Large intestine (tissue), 3 donors: ENCODE data around the gene INTS1. TPM values are rescaled to one million over a fixed set of nuclear protein-coding genes. Genes with fewer than 3 reads are reported as not detected.

Experiments used
- DNase-seq, 2 donors: peaks; one replicate each; pipeline versions ENCODE4 v3.0.0 to v3.0.0-alpha.2; 2013
- H3K27ac ChIP-seq: one replicate; pipeline ENCODE4 v1.5.1; 2013; ENCODE audit warnings: low read length
- H3K27me3 ChIP-seq: 2 replicates; pipeline ENCODE4 v1.6.1; 2013; ENCODE audit warnings: low read length; ENCODE audit not compliant: control insufficient read depth, insufficient read depth
- H3K36me3 ChIP-seq: 2 replicates; pipeline ENCODE4 v1.6.1; 2013; ENCODE audit warnings: low read length; ENCODE audit not compliant: control insufficient read depth, insufficient read depth
- H3K4me1 ChIP-seq: one replicate; pipeline ENCODE4 v1.6.1; 2013; ENCODE audit warnings: low read length; ENCODE audit not compliant: control insufficient read depth, insufficient read depth
- H3K4me3 ChIP-seq: one replicate; pipeline ENCODE4 v1.5.1; 2013; ENCODE audit warnings: low read length
- H3K9me3 ChIP-seq: one replicate; pipeline ENCODE4 v1.6.1; 2013; ENCODE audit warnings: mild to moderate bottlenecking, low read depth, low read length, moderate library complexity; ENCODE audit not compliant: control insufficient read depth
- WGBS: methylation state at CpG from one replicate; pipeline ENCODE4 v1.1.5; 2013; ENCODE audit warnings: low lambda C conversion rate; ENCODE audit not compliant: insufficient coverage; 5-methylcytosine and 5-hydroxymethylcytosine counted together
- polyA plus RNA-seq: library from polyadenylated mRNA; unstranded; fragments of 120-200 nt; gene quantifications from one replicate; pipeline ENCODE4 v1.2.1, GENCODE V29; 2013

The INTS1 gene
- polyA plus RNA-seq, 1 donor, result 50.0 TPM

DNA sequence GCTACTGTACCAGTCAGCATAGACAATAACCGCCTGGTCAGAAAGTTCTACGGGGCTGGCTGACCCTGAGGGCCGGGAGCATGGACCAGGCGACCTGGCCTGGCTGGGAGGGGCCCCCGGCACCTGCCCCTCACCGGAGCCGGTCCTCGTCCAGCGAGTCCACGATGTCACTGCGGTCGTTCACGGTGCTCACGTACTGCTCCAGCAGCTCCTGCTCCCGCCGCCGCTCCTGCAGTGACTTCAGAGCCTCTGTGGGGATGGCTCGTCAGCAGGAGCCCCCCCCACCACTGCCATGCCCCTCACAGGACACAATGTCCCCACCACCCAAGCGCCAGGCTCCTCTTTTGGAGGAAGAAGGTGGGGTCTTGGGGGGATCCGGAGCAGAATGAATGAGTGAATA is 67.6 kb downstream of the INTS1 start:
- H3K27me3 ChIP-seq, result no peaks in the 10 kb centered on the region
- peaks cover 5% of the 10 kb centered on the region for H3K9me3 ChIP-seq
- H3K4me1 ChIP-seq, result peaks cover 3% of the 10 kb centered on the region
- no peak overlapping the region for H3K27ac ChIP-seq
- no peak overlapping the region for H3K4me3 ChIP-seq
- H3K36me3 ChIP-seq, result peaks cover 55% of the 10 kb centered on the region
- no CpG with 5 or more reads among the region's 20 CpGs for WGBS
- DNase-seq, result no peak

DNA sequence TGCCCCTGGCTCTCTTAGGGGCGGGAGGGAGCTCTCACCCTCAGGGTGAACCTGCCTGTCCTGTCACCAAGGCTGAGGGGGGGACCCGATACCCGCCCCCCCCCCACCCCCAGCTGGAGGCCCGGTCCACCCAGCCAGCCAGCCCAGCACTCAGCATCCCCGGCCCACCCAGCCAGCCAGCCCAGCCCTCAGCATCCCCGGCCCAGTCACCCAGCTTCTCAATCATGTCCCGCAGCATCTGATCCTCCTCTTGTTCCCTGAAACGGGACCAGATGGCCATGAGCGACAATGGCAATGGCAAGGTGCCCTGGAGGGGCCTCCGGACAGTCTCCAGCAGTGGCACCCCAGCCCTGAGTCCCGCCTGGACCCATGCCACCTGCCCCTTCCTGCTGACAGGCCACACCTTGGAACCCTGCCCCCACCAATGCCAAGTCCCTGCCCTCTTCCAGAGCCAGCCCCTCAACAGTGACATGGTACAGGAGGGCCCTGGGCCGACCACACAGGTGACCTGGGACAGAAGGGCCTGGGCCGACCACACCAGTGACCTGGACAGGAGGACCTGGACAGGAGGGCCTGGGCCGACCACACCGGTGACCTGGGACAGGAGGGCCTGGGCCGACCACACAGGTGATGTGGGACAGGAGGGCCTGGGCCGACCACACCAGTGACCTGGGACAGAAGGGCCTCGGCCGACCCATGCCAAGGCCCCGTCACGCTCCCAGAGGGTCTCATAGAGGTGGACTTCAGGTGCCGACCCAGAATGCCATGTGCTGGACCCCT is 69.1 kb downstream of the INTS1 start:
- DNase-seq, result no peak
- Histone ChIP-seq H3K27ac (no peak overlapping the region), H3K4me3 (no peak overlapping the region), H3K4me1 (peaks cover 3% of the 10 kb centered on the region), H3K9me3 (peaks cover 5% of the 10 kb centered on the region), H3K36me3 (peaks cover 40% of the 10 kb centered on the region), H3K27me3 (peaks cover under 1% of the 10 kb centered on the region)
- WGBS, result no CpG with 5 or more reads among the region's 22 CpGs

DNA sequence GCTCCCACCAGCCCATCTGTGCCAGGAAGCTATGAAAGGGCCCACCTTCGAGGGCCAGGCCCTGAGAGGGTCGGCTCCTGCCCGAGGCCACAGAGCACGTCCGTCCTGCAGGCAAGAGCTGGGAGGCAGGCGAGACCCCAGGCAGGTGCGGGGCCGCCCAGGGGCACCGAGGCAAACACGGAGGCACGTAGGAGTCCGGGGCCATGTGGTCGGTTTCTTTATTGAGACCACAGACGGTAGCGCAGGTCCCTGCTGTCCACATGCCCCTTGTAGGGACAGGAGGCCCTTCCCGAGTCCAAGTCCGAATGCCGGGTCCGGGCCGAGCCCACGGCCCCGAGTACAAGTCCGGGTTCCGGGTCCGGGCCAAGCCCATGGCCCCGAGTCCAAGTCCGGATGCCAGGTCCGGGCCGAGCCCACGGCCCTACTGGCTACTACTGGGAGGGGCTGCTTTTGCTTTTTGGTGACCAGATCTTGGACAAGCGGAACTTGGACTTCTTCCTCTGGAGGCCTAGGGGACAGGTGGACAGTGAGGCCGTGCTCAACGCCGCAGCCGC is 69.9 kb downstream of the INTS1 start:
- H3K27ac ChIP-seq, result no peak overlapping the region
- no CpG with 5 or more reads among the region's 35 CpGs for WGBS
- no peaks in the 10 kb centered on the region for H3K9me3 ChIP-seq
- no peak for DNase-seq
- H3K27me3 ChIP-seq, result peaks cover 9% of the 10 kb centered on the region
- H3K4me3 ChIP-seq, result no peak overlapping the region
- H3K4me1 ChIP-seq, result peaks cover 3% of the 10 kb centered on the region
- H3K36me3 ChIP-seq, result peaks cover 32% of the 10 kb centered on the region

DNA sequence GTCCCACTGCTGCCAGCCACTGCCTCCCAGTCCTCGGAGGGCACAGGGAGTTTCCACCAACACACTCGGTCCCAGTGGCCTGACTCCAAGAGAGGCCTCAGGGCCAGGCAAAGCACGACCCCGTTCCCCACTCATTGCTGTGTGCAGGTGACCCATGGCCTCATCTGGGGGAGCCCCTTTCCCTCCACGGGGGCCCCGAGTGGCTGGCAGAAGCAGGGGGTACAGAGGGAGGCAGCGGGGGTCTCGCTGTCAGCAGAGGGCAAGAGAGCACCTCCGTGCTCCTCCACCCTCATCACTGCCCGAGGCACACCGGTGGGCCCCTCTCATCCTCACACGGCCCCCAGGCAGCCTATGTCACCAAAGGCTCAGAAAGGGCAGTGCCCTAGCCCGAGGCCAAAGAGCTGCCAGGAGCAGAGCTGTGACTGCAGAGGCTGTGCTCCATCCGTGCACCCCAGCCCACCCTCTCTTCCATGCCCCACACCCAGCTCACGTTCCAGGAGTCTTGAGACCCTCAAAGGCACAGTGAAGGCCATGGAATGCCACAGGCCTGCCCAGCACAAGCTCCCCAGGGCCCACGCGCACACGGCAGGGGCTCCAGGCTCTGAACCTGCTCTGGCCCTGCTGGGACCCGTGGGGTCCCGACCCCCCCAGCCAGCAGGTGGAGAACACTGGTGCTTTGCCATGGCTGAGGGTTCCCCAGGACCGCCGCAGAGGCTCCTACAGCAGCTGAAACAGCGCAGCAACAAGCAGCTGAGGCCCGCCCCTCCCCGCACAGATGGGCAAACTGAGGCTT is 70.9 kb downstream of the INTS1 start:
- WGBS, result no CpG with 5 or more reads among the region's 25 CpGs
- no peaks in the 10 kb centered on the region for H3K9me3 ChIP-seq
- H3K4me3 ChIP-seq, result no peak overlapping the region
- H3K4me1 ChIP-seq, result peaks cover 3% of the 10 kb centered on the region
- H3K27me3 ChIP-seq, result peaks cover 18% of the 10 kb centered on the region
- no peak for DNase-seq
- H3K36me3 ChIP-seq, result peaks cover 23% of the 10 kb centered on the region
- H3K27ac ChIP-seq, result no peak overlapping the region

DNA sequence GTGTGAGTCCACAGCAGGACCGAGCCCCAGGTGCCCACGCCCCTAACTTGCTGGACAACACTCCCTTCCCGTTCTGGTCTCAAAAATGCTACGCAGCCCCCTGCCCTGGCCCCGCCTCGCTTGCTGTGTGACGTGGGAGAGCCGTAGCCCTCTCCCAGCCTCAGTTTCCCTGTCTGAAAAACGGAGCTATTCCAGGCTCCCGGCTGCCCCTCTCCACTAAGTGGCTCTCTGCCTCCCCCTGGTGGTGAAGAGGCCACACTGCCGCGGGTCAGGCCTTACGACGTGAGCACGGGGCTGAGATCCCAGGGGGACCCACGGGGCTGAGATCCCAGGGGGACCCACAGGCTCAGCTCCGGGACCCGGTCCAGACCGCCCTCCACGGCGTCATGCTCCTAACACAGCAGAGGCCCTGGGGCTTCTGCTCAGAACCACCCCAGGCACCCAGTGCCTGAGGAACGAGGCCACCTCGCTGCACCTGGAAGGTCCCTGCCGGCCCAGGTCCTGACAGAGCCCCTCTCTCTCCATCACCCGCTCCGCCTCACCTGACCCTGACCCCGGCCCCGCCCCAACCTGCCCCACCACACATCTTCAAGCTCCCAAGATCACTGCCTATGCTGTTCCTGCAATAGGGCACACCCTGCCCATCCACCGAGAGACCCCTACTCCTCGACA is 71.6 kb downstream of the INTS1 start:
- H3K27me3 ChIP-seq, result peaks cover 18% of the 10 kb centered on the region
- H3K4me3 ChIP-seq, result no peak overlapping the region
- no peak overlapping the region for H3K27ac ChIP-seq
- peaks cover 3% of the 10 kb centered on the region for H3K4me1 ChIP-seq
- H3K36me3 ChIP-seq, result peaks cover 16% of the 10 kb centered on the region
- H3K9me3 ChIP-seq, result no peaks in the 10 kb centered on the region
- peak; percentile 38 to 43 for DNase-seq
- WGBS, result no CpG with 5 or more reads among the region's 30 CpGs

DNA sequence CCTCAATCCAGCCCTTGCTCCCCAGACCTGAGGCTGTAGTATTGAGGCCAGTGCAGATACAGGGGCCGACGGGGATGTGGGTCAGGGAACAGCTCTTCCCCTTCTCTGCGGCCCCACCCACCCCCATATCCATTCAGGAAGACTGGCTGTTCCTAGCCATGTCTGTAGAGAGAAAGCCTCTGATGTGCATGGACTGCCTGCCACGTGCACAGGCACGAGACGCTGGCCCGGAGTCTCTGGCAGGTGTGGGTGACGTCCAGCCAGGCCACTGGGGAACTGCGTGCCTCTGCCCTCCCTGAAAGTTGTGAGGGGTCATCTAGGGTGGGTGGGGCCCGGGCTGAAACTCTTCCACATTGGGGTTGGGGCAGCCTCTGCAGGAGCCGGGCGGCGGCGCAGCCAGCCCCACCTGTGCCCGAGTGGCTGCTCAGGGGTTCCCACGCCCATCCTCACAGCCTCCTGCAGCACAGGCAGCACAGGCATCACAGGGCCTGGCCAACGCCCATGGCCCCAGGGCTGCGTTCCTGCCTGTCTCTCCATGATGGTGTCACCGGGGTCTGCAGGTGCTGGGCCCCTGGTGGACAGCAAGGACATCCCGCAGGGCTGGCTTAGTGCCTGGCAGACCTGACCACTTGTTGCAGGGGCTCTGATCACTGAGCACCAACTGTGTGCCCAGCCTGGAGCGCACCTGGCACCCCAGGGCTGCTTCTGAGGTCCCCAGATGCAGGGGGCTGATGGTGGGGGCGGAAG is 72.4 kb downstream of the INTS1 start:
- H3K27ac ChIP-seq, result no peak overlapping the region
- H3K4me1 ChIP-seq, result peaks cover 3% of the 10 kb centered on the region
- H3K9me3 ChIP-seq, result no peaks in the 10 kb centered on the region
- WGBS, result no CpG with 5 or more reads among the region's 22 CpGs
- H3K4me3 ChIP-seq, result no peak overlapping the region
- DNase-seq, result no peak
- peaks cover 11% of the 10 kb centered on the region for H3K36me3 ChIP-seq
- peaks cover 18% of the 10 kb centered on the region for H3K27me3 ChIP-seq

DNA sequence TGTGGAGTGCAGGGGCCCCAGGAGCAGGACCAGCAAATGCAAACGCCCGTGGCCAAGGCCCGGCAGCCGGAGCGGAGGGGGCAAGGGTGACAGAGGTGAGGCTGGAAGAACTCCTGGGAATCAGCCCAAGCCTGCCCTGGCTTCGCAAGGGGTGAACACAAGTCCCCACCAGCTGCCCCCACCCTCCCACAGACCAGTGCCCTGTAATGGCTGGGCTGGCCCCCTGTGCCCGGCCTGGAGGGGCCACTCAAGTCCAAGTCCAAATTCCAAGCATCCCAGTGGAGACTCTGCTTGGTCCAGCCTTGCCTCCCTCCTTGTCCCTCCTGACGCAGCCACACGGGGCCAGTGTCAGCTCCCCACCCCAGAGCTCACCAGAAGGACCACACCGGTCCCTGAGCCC is 73.0 kb downstream of the INTS1 start:
- DNase-seq, result no peak
- no CpG with 5 or more reads among the region's 10 CpGs for WGBS
- Histone ChIP-seq H3K4me1 (peaks cover 3% of the 10 kb centered on the region), H3K27me3 (peaks cover 18% of the 10 kb centered on the region), H3K4me3 (no peak overlapping the region), H3K9me3 (no peaks in the 10 kb centered on the region), H3K27ac (no peak overlapping the region), H3K36me3 (peaks cover 6% of the 10 kb centered on the region)

DNA sequence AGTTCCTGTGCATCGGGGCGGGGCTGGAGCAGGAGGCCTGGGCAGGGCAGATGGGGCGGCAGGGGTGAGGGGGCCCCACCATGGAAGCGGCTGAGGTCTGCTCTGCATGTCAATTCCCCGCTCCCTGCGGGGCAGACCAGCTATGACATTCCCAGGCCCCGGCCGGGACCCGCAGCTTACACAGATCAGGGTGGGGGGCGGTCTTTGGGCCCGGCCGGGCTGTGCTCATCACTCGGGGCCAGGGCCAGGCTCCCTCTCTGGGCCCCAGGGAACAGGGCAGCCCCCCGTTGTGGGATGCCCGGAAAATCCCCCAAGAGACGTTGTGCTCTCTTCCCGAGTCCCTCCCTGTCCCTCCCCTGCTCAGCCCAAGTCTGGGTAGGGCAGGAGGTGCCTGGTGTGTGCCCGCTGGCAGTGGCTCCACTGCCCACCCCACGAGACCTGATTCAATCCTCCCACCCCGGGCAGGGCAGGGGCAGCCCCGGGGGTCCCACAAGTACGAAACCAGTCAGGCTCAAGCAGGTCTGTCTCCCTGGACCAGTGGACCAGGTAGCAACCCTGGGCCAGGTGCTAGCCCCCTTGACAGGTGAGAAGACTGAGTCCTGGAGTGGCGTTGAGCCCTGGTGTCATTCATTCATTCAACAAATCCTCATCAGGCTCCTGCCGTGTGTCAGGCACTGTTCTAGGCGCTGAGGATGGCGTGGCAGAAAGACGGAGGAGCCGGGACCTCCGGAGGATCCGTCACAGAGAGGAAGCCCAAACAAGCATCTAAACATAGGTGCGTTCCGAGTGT is 73.9 kb downstream of the INTS1 start:
- H3K4me1 ChIP-seq, result peaks cover 3% of the 10 kb centered on the region
- no CpG with 5 or more reads among the region's 32 CpGs for WGBS
- H3K4me3 ChIP-seq, result no peak overlapping the region
- peaks cover 18% of the 10 kb centered on the region for H3K27me3 ChIP-seq
- H3K27ac ChIP-seq, result no peak overlapping the region
- H3K9me3 ChIP-seq, result no peaks in the 10 kb centered on the region
- DNase-seq, result no peak
- H3K36me3 ChIP-seq, result peaks cover 3% of the 10 kb centered on the region

DNA sequence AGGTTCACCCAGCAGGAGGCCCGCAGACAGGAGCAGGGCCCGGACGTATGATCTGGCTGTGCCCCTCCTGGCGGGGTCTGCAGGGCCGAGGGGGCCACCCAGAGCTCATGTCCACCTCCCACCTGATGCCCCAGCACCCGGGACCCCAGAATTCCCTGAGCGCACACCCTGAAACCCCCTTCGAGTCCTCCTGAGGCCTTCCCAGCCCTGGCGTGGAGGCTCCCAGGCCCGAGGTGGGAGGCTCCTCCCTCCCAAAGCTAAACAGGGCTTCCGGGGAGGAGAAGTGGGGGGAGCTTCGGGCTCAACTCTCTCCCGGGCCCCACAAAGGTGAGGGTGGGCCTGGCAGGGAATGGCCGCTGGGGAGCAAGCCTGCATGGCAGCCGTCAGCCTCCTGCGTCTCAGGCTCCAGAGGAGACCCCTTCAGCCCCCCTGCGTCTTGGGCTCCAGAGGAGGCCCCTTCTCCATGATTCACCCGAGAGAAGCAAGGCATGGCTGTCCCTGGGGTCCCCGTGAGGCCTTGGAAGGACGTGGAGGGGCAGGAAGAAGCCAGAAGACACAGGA is 75.2 kb downstream of the INTS1 start:
- no peaks in the 10 kb centered on the region for H3K36me3 ChIP-seq
- no peak overlapping the region for H3K4me3 ChIP-seq
- H3K27ac ChIP-seq, result no peak overlapping the region
- H3K4me1 ChIP-seq, result peaks cover 3% of the 10 kb centered on the region
- H3K27me3 ChIP-seq, result peaks cover 23% of the 10 kb centered on the region
- DNase-seq, result no peak
- WGBS, result 0% methylated on average over 1 of the region's 20 CpGs
- H3K9me3 ChIP-seq, result no peaks in the 10 kb centered on the region
